Thoracic aorta (tissue), 2 donors: Measurements from ENCODE around the gene CACNA1B. TPM values are rescaled to one million over a fixed set of nuclear protein-coding genes. Genes with fewer than 3 reads are reported as not detected.

ENCODE experiments used
- ATAC-seq: fragments of 150-250 bp; one replicate; pipeline ENCODE4 v1.8.0; 2017; ENCODE audit warnings: low read depth; ENCODE audit not compliant: insufficient number of reproducible peaks, low FRiP score
- DNase-seq: peaks from one replicate; pipeline ENCODE4 v3.0.0-alpha.2; 2020; ENCODE audit warnings: low spot score
- H3K27ac ChIP-seq, 2 donors: fragments of 200-600 bp; sonication (generic); 1 replicate in 1 of 2; 2 replicates in 1 of 2; pipeline ENCODE4 v1.5.1; 2016; ENCODE audit warnings: mild to moderate bottlenecking in 2 of 2, moderate library complexity in 2 of 2
- H3K27me3 ChIP-seq: fragments of 200-600 bp; sonication (generic); replicated peaks from 2 replicates; pipeline ENCODE4 v1.6.0; 2016; ENCODE audit warnings: mild to moderate bottlenecking; ENCODE audit not compliant: insufficient read depth
- H3K36me3 ChIP-seq: fragments of 200-600 bp; sonication (generic); one replicate; pipeline ENCODE4 v1.5.1; 2016
- H3K4me1 ChIP-seq, 2 donors: fragments of 200-600 bp; sonication (generic); 1 replicate in 1 of 2; 2 replicates in 1 of 2; pipeline versions ENCODE4 v1.5.1 to v1.6.0; 2016; ENCODE audit warnings: low read depth in 2 of 2, mild to moderate bottlenecking in 1 of 2; ENCODE audit not compliant: control insufficient read depth in 1 of 2
- H3K4me3 ChIP-seq: fragments of 200-600 bp; sonication (generic); 2 replicates; pipeline ENCODE4 v1.5.1; 2016; ENCODE audit warnings: mild to moderate bottlenecking
- H3K9me3 ChIP-seq: fragments of 200-600 bp; sonication (generic); 2 replicates; pipeline ENCODE4 v1.5.1; 2016
- CTCF ChIP-seq: fragments of 200-600 bp; sonication (generic); IDR thresholded peaks from one replicate; pipeline ENCODE4 v1.5.1; 2019; ENCODE audit warnings: antibody characterized with exemption
- total RNA-seq, 2 donors: library from RNA; depleted of rRNA; stranded (reverse); fragments of >200 nt; gene quantifications; one replicate each; pipeline versions ENCODE4 v1.1.0 to v1.2.3, GENCODE V29; 2016

Gene CACNA1B
- total RNA-seq, 2 donors from 2014 or later = 0.07 to 0.14 TPM

- Histone ChIP-seq H3K4me1 (no peaks in the 10 kb centered on the region), H3K9me3 (peaks cover 6% of the 10 kb centered on the region), H3K36me3 (no peaks in the 10 kb centered on the region), H3K27me3 (no peaks in the 10 kb centered on the region), H3K27ac (no peak overlapping the region), H3K4me3 (no peak overlapping the region)
- TF ChIP-seq CTCF = no peak
- no peak for ATAC-seq
- no peak for DNase-seq
These were observed 71.1 kb downstream of the CACNA1B start for GRCh38 chr9:137948642-137949041.

- Histone ChIP-seq H3K27me3 (no peaks in the 10 kb centered on the region), H3K4me1 (no peaks in the 10 kb centered on the region), H3K36me3 (no peaks in the 10 kb centered on the region), H3K27ac (no peak overlapping the region), H3K4me3 (no peak overlapping the region), H3K9me3 (peaks cover 6% of the 10 kb centered on the region)
- DNase-seq (no peak), ATAC-seq (no peak)
- no peak for TF ChIP-seq CTCF
These were observed 71.7 kb downstream of the CACNA1B start for GRCh38 chr9:137949260-137949659.

DNA sequence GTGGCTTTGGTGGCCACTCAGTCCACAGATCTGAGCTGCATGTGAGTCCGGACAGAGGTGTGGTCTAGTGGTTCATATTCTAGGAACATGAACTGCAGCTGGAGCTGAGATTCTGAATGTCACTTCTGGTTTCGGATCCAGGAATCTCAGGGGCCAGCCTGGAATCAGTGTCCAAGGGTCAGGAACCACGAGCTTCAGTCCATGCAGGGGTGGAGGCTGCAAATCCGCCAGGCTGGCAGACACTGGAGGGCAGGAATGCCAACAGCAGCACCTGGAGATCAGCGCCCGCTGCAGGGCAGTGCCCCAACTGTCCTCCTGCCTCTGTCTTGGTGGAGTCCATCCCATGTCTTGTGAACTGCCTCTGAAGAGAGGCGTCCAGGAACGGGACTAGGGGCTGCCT is 73.5 kb downstream of the CACNA1B start:
- DNase-seq (no peak), ATAC-seq (no peak)
- no peaks in the 10 kb centered on the region for H3K36me3 ChIP-seq
- H3K27me3 ChIP-seq = no peaks in the 10 kb centered on the region
- H3K9me3 ChIP-seq = no peaks in the 10 kb centered on the region
- no peak overlapping the region for H3K27ac ChIP-seq
- H3K4me3 ChIP-seq = no peak overlapping the region
- H3K4me1 ChIP-seq = no peaks in the 10 kb centered on the region
- TF ChIP-seq CTCF = no peak

DNA sequence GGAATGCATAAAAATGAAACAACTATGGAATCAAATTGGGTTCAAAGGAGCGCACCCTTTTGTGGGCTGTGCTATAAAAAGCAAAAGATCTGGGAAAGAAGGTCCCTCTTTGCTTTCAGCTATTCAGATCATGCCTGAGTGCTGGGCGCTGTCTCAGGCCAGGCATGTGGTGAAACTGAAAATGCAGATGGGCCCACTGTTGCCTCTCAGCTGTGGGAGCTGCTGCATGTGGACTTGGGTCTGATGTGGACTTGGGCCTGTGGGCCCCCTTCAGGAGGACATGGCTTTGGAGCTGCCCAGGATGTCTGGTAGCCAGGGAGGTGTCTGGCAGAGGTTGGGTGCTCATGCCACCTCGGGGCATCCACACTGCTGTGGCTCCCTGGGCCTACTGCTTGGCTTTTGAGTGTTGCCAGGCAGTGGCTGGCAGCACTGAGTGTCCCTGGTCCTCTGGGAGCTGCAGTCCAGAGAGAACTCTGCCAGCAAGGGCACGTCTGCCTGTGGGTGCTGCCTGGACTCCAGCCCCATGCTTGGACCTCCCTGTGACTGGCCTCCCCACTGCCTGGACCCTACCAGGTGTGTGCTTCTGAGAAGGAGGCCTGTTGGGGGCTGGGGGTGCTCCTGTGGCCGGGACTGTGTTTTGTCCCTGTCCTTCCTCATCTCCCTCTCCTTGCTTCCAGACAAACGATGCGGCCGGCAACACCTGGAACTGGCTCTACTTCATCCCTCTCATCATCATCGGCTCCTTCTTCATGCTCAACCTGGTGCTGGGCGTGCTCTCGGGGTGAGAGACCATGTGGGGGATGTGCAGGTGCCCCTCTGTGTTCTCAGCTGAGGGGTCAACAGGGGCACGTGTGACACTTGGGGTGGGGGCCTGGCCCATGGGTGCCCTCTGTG is 74.3 kb downstream of the CACNA1B start:
- no peak for ATAC-seq
- TF ChIP-seq CTCF = no peak
- H3K9me3 ChIP-seq = no peaks in the 10 kb centered on the region
- H3K27ac ChIP-seq = no peak overlapping the region
- H3K4me1 ChIP-seq = no peaks in the 10 kb centered on the region
- DNase-seq = no peak
- H3K4me3 ChIP-seq = no peak overlapping the region
- no peaks in the 10 kb centered on the region for H3K36me3 ChIP-seq
- no peaks in the 10 kb centered on the region for H3K27me3 ChIP-seq

DNA sequence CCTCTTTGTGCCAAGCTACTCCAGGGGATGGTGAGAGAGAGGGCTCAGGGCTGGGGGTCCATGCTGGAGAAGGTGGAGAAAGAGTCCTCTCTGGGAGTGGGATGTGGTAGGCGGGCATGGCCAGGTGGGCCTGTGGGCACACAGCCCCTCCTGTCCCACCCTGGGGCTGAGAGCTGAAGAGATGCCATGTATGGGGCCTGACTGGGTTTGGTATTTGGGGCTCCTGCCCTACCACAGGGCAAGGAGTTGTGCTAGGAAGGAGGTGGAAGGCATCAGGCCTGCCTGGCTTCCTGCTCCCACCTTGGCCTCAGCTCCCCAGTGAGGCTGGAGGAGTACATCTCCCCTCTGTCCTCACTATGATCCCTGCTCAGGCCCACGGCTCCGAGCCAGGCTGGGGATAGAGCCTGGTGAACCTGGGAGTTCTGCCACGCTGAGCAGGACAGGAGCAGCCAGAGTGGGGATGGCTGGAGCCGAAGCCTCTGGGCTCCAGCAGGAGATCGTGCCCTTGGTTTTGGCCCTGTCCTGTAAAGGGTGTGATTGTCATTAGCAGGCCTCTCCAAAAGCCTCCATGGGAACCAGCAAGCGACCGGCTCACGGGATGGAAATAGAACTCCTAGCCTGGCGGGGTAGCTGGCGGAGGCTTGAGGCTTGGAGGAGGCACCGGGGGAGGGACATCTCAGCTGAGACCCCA is 75.5 kb downstream of the CACNA1B start:
- DNase-seq = no peak
- no peak for ATAC-seq
- no peak for TF ChIP-seq CTCF
- no peaks in the 10 kb centered on the region for H3K4me1 ChIP-seq
- no peak overlapping the region for H3K4me3 ChIP-seq
- no peaks in the 10 kb centered on the region for H3K27me3 ChIP-seq
- H3K27ac ChIP-seq = no peak overlapping the region
- no peaks in the 10 kb centered on the region for H3K9me3 ChIP-seq
- no peaks in the 10 kb centered on the region for H3K36me3 ChIP-seq
